GM12865 (cell line): ENCODE results near the gene SPEM1.

Experiments used
- DNase-seq: peaks from one replicate; pipeline ENCODE4 v3.0.0; 2010; ENCODE audit warnings: low read depth
- H3K4me3 ChIP-seq: 2 replicates; pipeline ENCODE4 v1.5.1; 2011; ENCODE audit warnings: mild to moderate bottlenecking, low read depth, low read length, control low read depth
- CTCF ChIP-seq: IDR thresholded peaks from 2 replicates; pipeline ENCODE4 v1.5.1; 2011; ENCODE audit warnings: low read length, control low read depth, low read depth, inconsistent platforms; ENCODE audit not compliant: insufficient read depth; ENCODE audit errors: missing control alignments

Gene SPEM1

GRCh38 chr17:7411427-7411750 lies 8.7 kb upstream of the SPEM1 start:
- H3K4me3 ChIP-seq, result no peak overlapping the region
- no peak for TF ChIP-seq CTCF
- DNase-seq, result no peak

- no peak for TF ChIP-seq CTCF
- no peak for DNase-seq
- H3K4me3 ChIP-seq, result no peak overlapping the region
Measured at GRCh38 chr17:7413346-7413985, 6.7 kb upstream of the SPEM1 start.

GRCh38 chr17:7414837-7415236 lies 5.3 kb upstream of the SPEM1 start:
- H3K4me3 ChIP-seq, result no peak overlapping the region
- no peak for DNase-seq
- no peak for TF ChIP-seq CTCF

- no peak for TF ChIP-seq CTCF
- DNase-seq, result no peak
- no peak overlapping the region for H3K4me3 ChIP-seq
Measured at GRCh38 chr17:7415784-7416183, 4.3 kb upstream of the SPEM1 start.

GRCh38 chr17:7416323-7416722 lies 3.8 kb upstream of the SPEM1 start:
- DNase-seq, result no peak
- H3K4me3 ChIP-seq, result no peak overlapping the region
- no peak for TF ChIP-seq CTCF

GRCh38 chr17:7417056-7417655 lies 3.0 kb upstream of the SPEM1 start:
- DNase-seq, result no peak
- H3K4me3 ChIP-seq, result no peak overlapping the region
- no peak for TF ChIP-seq CTCF
